Esophagus squamous epithelium (tissue), 5 donors: ENCODE results near the gene TAF10. TPM values are rescaled to one million over a fixed set of nuclear protein-coding genes. Genes with fewer than 3 reads are reported as not detected.

Experiments
- DNase-seq: peaks from one replicate; lab custom pipeline; 2025; lab: John Stamatoyannopoulos, UW
- H3K27ac ChIP-seq, 4 donors: fragments of 200-600 bp; sonication (generic); one replicate each; pipeline ENCODE4 v1.5.1; 2016 to 2019; ENCODE audit warnings: mild to moderate bottlenecking in 1 of 4
- H3K27me3 ChIP-seq, 4 donors: fragments of 200-600 bp; sonication (generic); 1 replicate in 3 of 4; 2 replicates in 1 of 4; pipeline versions ENCODE4 v1.5.1 to v1.6.0; 2017 to 2021; ENCODE audit warnings: antibody characterized with exemption in 1 of 4
- H3K36me3 ChIP-seq, 3 donors: fragments of 200-600 bp; sonication (generic); one replicate each; pipeline ENCODE4 v1.5.1; 2016 to 2019
- H3K4me1 ChIP-seq, 3 donors: fragments of 200-600 bp; sonication (generic); one replicate each; pipeline ENCODE4 v1.5.1; 2017 to 2019
- H3K4me3 ChIP-seq, 4 donors: fragments of 200-600 bp; sonication (generic); 1 replicate in 3 of 4; 2 replicates in 1 of 4; pipeline ENCODE4 v1.5.1; 2016 to 2019; ENCODE audit warnings: mild to moderate bottlenecking in 2 of 4, moderate library complexity in 1 of 4
- H3K9me3 ChIP-seq, 3 donors: fragments of 200-600 bp; sonication (generic); one replicate each; pipeline ENCODE4 v1.5.1; 2016 to 2019
- CTCF ChIP-seq, 6 experiments: fragments of 450-650 bp in 4 of 6; fragments of 200-600 bp in 2 of 6; sonication (generic) in 2 of 6; IDR thresholded peaks; one replicate each; pipeline ENCODE4 v1.5.1; 2016 to 2019; ENCODE audit warnings: antibody characterized with exemption in 6 of 6, mild to moderate bottlenecking in 4 of 6, moderate library complexity in 4 of 6
- POLR2A ChIP-seq, 4 donors: fragments of 450-650 bp; IDR thresholded peaks; one replicate each; pipeline ENCODE4 v1.6.1; 2017; ENCODE audit warnings: antibody characterized with exemption in 4 of 4, mild to moderate bottlenecking in 4 of 4, moderate library complexity in 3 of 4
- WGBS, 2 donors: methylation state at CpG; one replicate each; pipeline ENCODE4 v1.1.5; 2018; 5-methylcytosine and 5-hydroxymethylcytosine counted together
- intact Hi-C: fragments of 100-400 bp; cut with DNase I; formaldehyde crosslinking; loops from one replicate; pipeline ENCODE4 v1.15.0; 2022
- total RNA-seq, 4 donors: library from RNA; depleted of rRNA; stranded (reverse); fragments of >200 nt; gene quantifications; one replicate each; pipeline ENCODE4 v1.1.0, GENCODE V29; 2016
- donor health status: DM: yes; HTN: yes; CAD: no.

Gene TAF10
- total RNA-seq, result 10 to 100 TPM; 31.9 to 69.2 (median 48.6) TPM

- no peaks in the 10 kb centered on the region for H3K27me3 ChIP-seq
- peaks cover 13 to 62% (median 35%) of the 10 kb centered on the region in 3 donors for H3K4me1 ChIP-seq
- H3K9me3 ChIP-seq, result no peaks in the 10 kb centered on the region
- intact Hi-C loops, result loop anchor here (10.0 kb wide), 1 partner anchor 128 kb away; the partner anchor contains the start of genes ARFIP2 and TIMM10B
- WGBS, 2 donors, result 0% methylated on average over 10 to 22 of the region's 51 CpGs
- H3K27ac ChIP-seq, result peak within 1 kb of the TSS; percentile 93 to 99 (median 98)
- H3K36me3 ChIP-seq, result peaks cover 34 to 70% (median 36%) of the 10 kb centered on the region in 3 donors
- DNase-seq, result peak; percentile 78
- H3K4me3 ChIP-seq, result peak within 1 kb of the TSS; percentile 83 to 92 (median 90)
- peak in 5 of 6 experiments; percentile 15 to 60 (median 37) for TF ChIP-seq CTCF (IDR thresholded peaks at IDR 0.05)
- TF ChIP-seq POLR2A (IDR thresholded peaks at IDR 0.05), result peak in 3 of 4 donors; percentile 72 to 98 (median 93)
Measured at GRCh38 chr11:6612213-6613041, at the start of gene TAF10. Gene TAF10 (minus strand): TSS chr11:6612216. CDS start chr11:6612189, 27 bp downstream.

GRCh38 chr11:6660712-6661111 is 48.7 kb upstream of the TAF10 start:
- no peak for DNase-seq
- Histone ChIP-seq H3K4me3 (no peak overlapping the region), H3K27ac (no peak overlapping the region), H3K9me3 (no peaks in the 10 kb centered on the region), H3K36me3 (no peaks in the 10 kb centered on the region), H3K4me1 (peaks cover 0 to 7% (median 0%) of the 10 kb centered on the region in 3 donors), H3K27me3 (peaks cover 0 to 22% (median 0%) of the 10 kb centered on the region in 4 donors)
- 71 to 84% methylated on average over 3 of the region's 3 CpGs for WGBS, 2 donors
- intact Hi-C loops, result no loop called here
- TF ChIP-seq CTCF (IDR thresholded peaks at IDR 0.05), result no peak
- TF ChIP-seq POLR2A (IDR thresholded peaks at IDR 0.05), result no peak

- Histone ChIP-seq H3K9me3 (no peaks in the 10 kb centered on the region), H3K27ac (no peak overlapping the region), H3K4me3 (no peak overlapping the region), H3K4me1 (peaks cover 0 to 17% (median 0%) of the 10 kb centered on the region in 3 donors), H3K27me3 (peaks cover 0 to 42% (median 0%) of the 10 kb centered on the region in 4 donors), H3K36me3 (no peaks in the 10 kb centered on the region)
- no peak for DNase-seq
- intact Hi-C loops, result no loop called here
- TF ChIP-seq POLR2A (IDR thresholded peaks at IDR 0.05), result no peak
- no peak for TF ChIP-seq CTCF (IDR thresholded peaks at IDR 0.05)
Measured at GRCh38 chr11:6658647-6659046, 46.6 kb upstream of the TAF10 start.

GRCh38 chr11:6657346-6657745 is 45.3 kb upstream of the TAF10 start:
- 63 to 80% methylated on average over 1 of the region's 1 CpG for WGBS, 2 donors
- TF ChIP-seq CTCF (IDR thresholded peaks at IDR 0.05) (no peak), POLR2A (IDR thresholded peaks at IDR 0.05) (no peak)
- Histone ChIP-seq H3K36me3 (no peaks in the 10 kb centered on the region), H3K4me1 (peaks cover 0 to 21% (median 0%) of the 10 kb centered on the region in 3 donors), H3K9me3 (no peaks in the 10 kb centered on the region), H3K27me3 (peaks cover 0 to 48% (median 0%) of the 10 kb centered on the region in 4 donors), H3K4me3 (no peak overlapping the region), H3K27ac (no peak overlapping the region)
- intact Hi-C loops, result no loop called here
- no peak for DNase-seq

- H3K27me3 ChIP-seq, result peaks cover 0 to 48% (median 0%) of the 10 kb centered on the region in 4 donors
- H3K27ac ChIP-seq, result no peak overlapping the region
- no peak for TF ChIP-seq CTCF (IDR thresholded peaks at IDR 0.05)
- TF ChIP-seq POLR2A (IDR thresholded peaks at IDR 0.05), result no peak
- no peaks in the 10 kb centered on the region for H3K36me3 ChIP-seq
- no peak overlapping the region for H3K4me3 ChIP-seq
- no peak for DNase-seq
- no peaks in the 10 kb centered on the region for H3K9me3 ChIP-seq
- peaks cover 0 to 21% (median 0%) of the 10 kb centered on the region in 3 donors for H3K4me1 ChIP-seq
- intact Hi-C loops, result no loop called here
- 79% methylated on average over 5 of the region's 5 CpGs for WGBS, 2 donors
Measured at GRCh38 chr11:6656936-6657335, 44.9 kb upstream of the TAF10 start.
